ENCODE data around the gene USP22. TPM values are rescaled to one million over a fixed set of nuclear protein-coding genes. Genes with fewer than 3 reads are reported as not detected.
"Not testable (repeated sequence)": the region's sequence is repeated elsewhere in the genome, so short reads cannot be mapped to it uniquely, and the experiment has no call there.

The USP22 gene
- total RNA-seq, 2 experiments from 2014 or later: 149 to 156 TPM

- ChIA-PET POLR2A (no interaction called here), CTCF (no interaction called here)
- peaks cover 8% of the 10 kb centered on the region for H3K27me3 Mint-ChIP-seq
- no peak overlapping the region for H3K4me3 Mint-ChIP-seq
- H3K4me1 Mint-ChIP-seq: no peaks in the 10 kb centered on the region
- no peak for DNase-seq
- no peaks in the 10 kb centered on the region for H3K36me3 Mint-ChIP-seq (ENCODE audit: low read depth)
- H3K27ac Mint-ChIP-seq: no peak overlapping the region
- H3K9me3 Mint-ChIP-seq: no peaks in the 10 kb centered on the region
These were observed 59.5 kb downstream of the USP22 start for GRCh38 chr17:20983359-20983637.

GRCh38 chr17:20982589-20983358 lies 60.0 kb downstream of the USP22 start:
- ChIA-PET POLR2A (no interaction called here), CTCF (no interaction called here)
- Mint-ChIP-seq H3K9me3 (no peaks in the 10 kb centered on the region), H3K27ac (no peak overlapping the region), H3K27me3 (peaks cover 8% of the 10 kb centered on the region), H3K36me3 (ENCODE audit: low read depth) (no peaks in the 10 kb centered on the region), H3K4me3 (no peak overlapping the region), H3K4me1 (no peaks in the 10 kb centered on the region)
- no peak for DNase-seq

- no peaks in the 10 kb centered on the region for H3K4me1 Mint-ChIP-seq
These were observed 61.5 kb downstream of the USP22 start for GRCh38 chr17:20981046-20981920.

GRCh38 chr17:20979792-20980083 lies 63.1 kb downstream of the USP22 start:
- no peaks in the 10 kb centered on the region for H3K9me3 Mint-ChIP-seq
- no peak overlapping the region for H3K27ac Mint-ChIP-seq
- H3K4me1 Mint-ChIP-seq: no peaks in the 10 kb centered on the region
- H3K4me3 Mint-ChIP-seq: no peak overlapping the region
- no peak for DNase-seq
- CTCF ChIA-PET: no interaction called here
- H3K36me3 Mint-ChIP-seq (ENCODE audit: low read depth): no peaks in the 10 kb centered on the region
- POLR2A ChIA-PET: no interaction called here
- peaks cover 25% of the 10 kb centered on the region for H3K27me3 Mint-ChIP-seq

More at GRCh38 chr17:20981046-20981920, 61.5 kb downstream of the USP22 start:
- no peak overlapping the region for H3K4me3 Mint-ChIP-seq
- H3K27ac Mint-ChIP-seq: no peak overlapping the region
- POLR2A ChIA-PET: no interaction called here
- no peaks in the 10 kb centered on the region for H3K36me3 Mint-ChIP-seq (ENCODE audit: low read depth)
- H3K9me3 Mint-ChIP-seq: no peaks in the 10 kb centered on the region
- no peak for DNase-seq
- CTCF ChIA-PET: no interaction called here
- H3K27me3 Mint-ChIP-seq: peaks cover 17% of the 10 kb centered on the region

- H3K27ac Mint-ChIP-seq; POLR2A ChIA-PET; CTCF ChIA-PET; H3K9me3 Mint-ChIP-seq; H3K4me3 Mint-ChIP-seq; H3K4me1 Mint-ChIP-seq; DNase-seq; H3K36me3 Mint-ChIP-seq (ENCODE audit: low read depth): not testable (repeated sequence)
- peaks cover 29% of the 10 kb centered on the region for H3K27me3 Mint-ChIP-seq
These were observed 63.6 kb downstream of the USP22 start for GRCh38 chr17:20979007-20979791.

DNA sequence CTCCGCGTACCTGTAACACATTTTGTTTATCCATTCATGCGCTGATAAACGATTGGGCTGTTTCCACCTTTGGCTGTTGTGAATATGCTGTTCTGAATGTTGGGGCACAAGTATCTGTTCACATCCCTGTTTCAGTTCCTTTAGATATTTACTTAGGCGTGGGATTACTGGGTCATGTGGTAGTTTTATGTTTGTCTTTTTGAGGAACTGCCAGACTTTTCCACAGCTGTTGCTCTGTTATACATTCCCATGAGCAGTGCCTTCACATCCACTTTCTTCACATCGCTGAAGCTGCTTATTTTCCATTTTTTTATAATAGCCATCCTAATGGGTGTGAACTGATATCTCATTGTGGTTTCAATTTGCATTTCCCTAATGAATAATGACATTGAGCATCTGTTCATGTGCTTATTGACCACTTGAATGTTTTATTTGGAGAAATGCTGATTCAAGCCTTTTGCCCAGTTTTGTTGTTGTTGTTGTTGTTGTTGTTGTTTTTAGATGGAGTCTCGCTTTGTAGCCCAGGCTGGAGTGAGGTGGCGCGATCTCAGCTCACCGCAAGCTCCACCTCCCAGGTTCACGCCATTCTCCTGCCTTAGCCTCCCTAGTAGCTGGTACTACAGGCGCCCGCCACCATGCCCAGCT lies 65.1 kb downstream of the USP22 start:
- H3K9me3 Mint-ChIP-seq; H3K4me3 Mint-ChIP-seq; DNase-seq; H3K36me3 Mint-ChIP-seq (ENCODE audit: low read depth); H3K27ac Mint-ChIP-seq; H3K4me1 Mint-ChIP-seq; POLR2A ChIA-PET: not testable (repeated sequence)
- CTCF ChIA-PET: interaction anchor here (0.5 kb wide), 1 partner anchor 122 kb away, joined by 3 read pairs; no protein-coding TSS in a partner anchor
- peaks cover 35% of the 10 kb centered on the region for H3K27me3 Mint-ChIP-seq

DNA sequence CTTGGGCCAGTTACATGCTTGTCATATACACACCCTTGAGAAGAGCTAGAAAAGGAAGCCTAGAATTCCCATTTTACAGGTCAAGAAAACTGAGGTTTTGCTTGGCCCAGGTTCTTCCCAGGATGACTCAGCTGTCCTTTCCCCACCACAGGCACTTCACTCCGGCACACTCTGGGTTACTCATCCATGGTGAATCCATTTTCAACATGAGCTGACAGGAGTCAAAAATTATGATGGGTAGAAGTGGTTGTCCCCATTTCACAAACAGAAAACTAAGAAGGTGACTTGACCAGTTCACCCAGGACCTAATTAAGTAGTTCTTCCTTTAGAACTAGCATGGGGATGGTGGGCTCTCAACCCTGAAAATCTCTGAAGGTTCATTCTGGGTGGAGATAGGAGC lies 67.2 kb downstream of the USP22 start:
- DNase-seq: no peak
- Mint-ChIP-seq H3K36me3 (ENCODE audit: low read depth) (no peaks in the 10 kb centered on the region), H3K27ac (no peak overlapping the region), H3K27me3 (peaks cover 46% of the 10 kb centered on the region), H3K4me3 (no peak overlapping the region), H3K9me3 (no peaks in the 10 kb centered on the region), H3K4me1 (no peaks in the 10 kb centered on the region)
- CTCF ChIA-PET: interaction anchor here (1.7 kb wide), 1 partner anchor 17 kb away, joined by 6 read pairs; no protein-coding TSS in a partner anchor
- POLR2A ChIA-PET: no interaction called here

- peaks cover 25% of the 10 kb centered on the region for H3K27me3 Mint-ChIP-seq
- DNase-seq: no peak
- no peaks in the 10 kb centered on the region for H3K9me3 Mint-ChIP-seq
- no peaks in the 10 kb centered on the region for H3K4me1 Mint-ChIP-seq
- H3K27ac Mint-ChIP-seq: no peak overlapping the region
- ChIA-PET CTCF (no interaction called here), POLR2A (no interaction called here)
- H3K4me3 Mint-ChIP-seq: no peak overlapping the region
- H3K36me3 Mint-ChIP-seq (ENCODE audit: low read depth): no peaks in the 10 kb centered on the region
These were observed 72.5 kb downstream of the USP22 start for GRCh38 chr17:20970329-20970728.

DNA sequence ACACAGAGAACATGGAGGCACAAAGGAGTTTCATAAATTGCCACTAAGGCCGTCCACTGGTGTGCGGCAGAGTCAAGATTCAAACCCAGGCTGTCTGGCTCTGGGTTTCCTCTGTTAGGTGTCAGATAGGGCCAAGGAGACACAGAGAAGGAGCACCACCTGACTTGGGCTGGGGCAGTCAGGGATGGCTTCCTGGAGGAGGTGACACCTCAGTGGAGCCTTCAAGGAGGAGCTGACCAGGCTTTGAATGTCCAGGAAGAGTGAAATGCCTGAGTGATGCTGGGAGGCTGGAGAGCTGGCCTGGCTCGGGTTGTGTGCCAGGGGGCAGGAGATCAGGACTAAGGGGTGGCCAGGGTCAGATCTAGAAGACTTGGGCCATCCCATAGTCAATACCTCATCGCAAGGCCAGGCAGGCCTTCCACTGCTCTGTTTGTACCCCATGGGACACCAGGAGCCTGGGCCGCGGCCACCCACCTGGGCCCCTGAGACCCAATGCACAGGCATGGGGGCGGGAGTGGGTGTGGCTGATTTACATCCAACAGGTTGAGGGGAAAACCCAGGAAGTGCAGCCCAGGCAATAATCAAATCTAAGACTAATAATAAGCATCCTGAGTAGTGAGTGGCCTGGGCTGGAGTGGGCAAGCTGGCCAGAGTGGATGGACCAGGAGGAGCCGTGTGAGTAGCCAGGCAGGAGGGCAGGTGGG lies 73.7 kb downstream of the USP22 start:
- H3K36me3 Mint-ChIP-seq (ENCODE audit: low read depth): no peaks in the 10 kb centered on the region
- H3K9me3 Mint-ChIP-seq: no peaks in the 10 kb centered on the region
- ChIA-PET CTCF (no interaction called here), POLR2A (no interaction called here)
- DNase-seq: no peak
- H3K4me3 Mint-ChIP-seq: no peak overlapping the region
- peaks cover 23% of the 10 kb centered on the region for H3K27me3 Mint-ChIP-seq
- no peak overlapping the region for H3K27ac Mint-ChIP-seq
- H3K4me1 Mint-ChIP-seq: no peaks in the 10 kb centered on the region

DNA sequence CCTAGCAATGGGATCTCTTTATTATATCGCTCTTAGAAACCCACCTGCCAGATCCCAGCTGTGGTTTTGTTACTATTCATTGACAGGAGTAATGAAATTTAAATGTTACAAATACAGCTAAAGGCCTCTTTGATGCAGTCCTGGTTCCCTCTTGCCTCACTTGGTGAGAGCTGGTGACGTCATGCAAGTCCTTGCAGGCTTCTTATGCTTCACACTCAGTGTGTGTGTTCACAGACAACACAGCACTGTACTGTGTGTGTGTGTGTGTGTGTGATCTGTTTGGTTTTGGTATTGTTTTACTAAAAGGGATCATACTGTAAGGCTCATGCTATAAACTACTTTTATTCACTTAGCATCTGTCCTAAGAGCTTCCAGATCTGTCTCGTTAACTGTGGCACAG lies 75.0 kb downstream of the USP22 start:
- CTCF ChIA-PET: no interaction called here
- no peak for DNase-seq
- Mint-ChIP-seq H3K36me3 (ENCODE audit: low read depth) (no peaks in the 10 kb centered on the region), H3K4me3 (no peak overlapping the region), H3K27me3 (peaks cover 24% of the 10 kb centered on the region), H3K4me1 (no peaks in the 10 kb centered on the region), H3K27ac (no peak overlapping the region), H3K9me3 (no peaks in the 10 kb centered on the region)
- POLR2A ChIA-PET: no interaction called here

- ChIA-PET POLR2A (no interaction called here), CTCF (no interaction called here)
- Mint-ChIP-seq H3K4me1 (no peaks in the 10 kb centered on the region), H3K36me3 (ENCODE audit: low read depth) (no peaks in the 10 kb centered on the region), H3K9me3 (no peaks in the 10 kb centered on the region), H3K27me3 (peaks cover 24% of the 10 kb centered on the region), H3K27ac (no peak overlapping the region), H3K4me3 (no peak overlapping the region)
- DNase-seq: no peak
These were observed 75.9 kb downstream of the USP22 start for GRCh38 chr17:20966870-20967269.

DNA sequence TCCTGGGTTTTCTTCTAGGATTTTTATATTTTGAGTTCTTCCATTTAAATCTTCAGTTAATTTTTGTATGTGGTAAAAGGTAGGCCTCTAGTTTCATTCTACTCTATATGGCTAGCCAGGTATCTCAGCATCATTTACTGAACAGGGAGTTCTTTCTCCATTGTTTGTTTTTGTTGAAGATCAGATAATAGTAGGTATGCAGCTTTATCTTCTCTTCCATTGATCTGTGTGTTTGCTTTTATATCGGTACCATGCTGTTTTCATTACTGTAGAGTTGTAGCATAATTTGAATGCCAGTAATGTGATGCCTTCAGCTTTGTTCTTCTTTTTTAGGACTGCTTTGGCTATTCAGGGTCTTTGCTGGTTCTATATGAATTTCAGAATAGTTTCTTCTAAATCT lies 77.3 kb downstream of the USP22 start:
- Mint-ChIP-seq H3K36me3 (ENCODE audit: low read depth) (no peaks in the 10 kb centered on the region), H3K4me1 (no peaks in the 10 kb centered on the region), H3K27ac (no peak overlapping the region), H3K9me3 (no peaks in the 10 kb centered on the region), H3K27me3 (peaks cover 17% of the 10 kb centered on the region), H3K4me3 (no peak overlapping the region)
- POLR2A ChIA-PET: no interaction called here
- CTCF ChIA-PET: no interaction called here
- DNase-seq: no peak

GRCh38 chr17:20961586-20961985 lies 81.2 kb downstream of the USP22 start:
- Mint-ChIP-seq H3K4me3 (no peak overlapping the region), H3K36me3 (ENCODE audit: low read depth) (no peaks in the 10 kb centered on the region), H3K27ac (no peak overlapping the region), H3K27me3 (peaks cover 41% of the 10 kb centered on the region), H3K9me3 (no peaks in the 10 kb centered on the region), H3K4me1 (no peaks in the 10 kb centered on the region)
- POLR2A ChIA-PET: no interaction called here
- CTCF ChIA-PET: no interaction called here
- DNase-seq: no peak
